NCI-H2107 (cell line): ENCODE data around the gene ENOSF1.

Experiments
- DNase-seq: peaks from one replicate; lab custom pipeline; 2025; lab: John Stamatoyannopoulos, UW

The ENOSF1 gene

DNA sequence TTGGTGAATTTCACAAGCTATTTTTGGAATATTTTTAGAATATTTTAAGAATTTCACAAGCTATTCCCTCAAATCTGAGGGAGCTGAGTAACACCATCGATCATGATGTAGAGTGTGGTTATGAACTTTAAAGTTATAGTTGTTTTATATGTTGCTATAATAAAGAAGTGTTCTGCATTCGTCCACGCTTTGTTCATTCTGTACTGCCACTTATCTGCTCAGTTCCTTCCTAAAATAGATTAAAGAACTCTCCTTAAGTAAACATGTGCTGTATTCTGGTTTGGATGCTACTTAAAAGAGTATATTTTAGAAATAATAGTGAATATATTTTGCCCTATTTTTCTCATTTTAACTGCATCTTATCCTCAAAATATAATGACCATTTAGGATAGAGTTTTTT is 39.1 kb downstream of the ENOSF1 start:
- no peak for DNase-seq

- DNase-seq: no peak
These were observed 41.0 kb downstream of the ENOSF1 start for GRCh38 chr18:671405-671804.

GRCh38 chr18:670522-670921 is 41.9 kb downstream of the ENOSF1 start:
- no peak for DNase-seq

DNA sequence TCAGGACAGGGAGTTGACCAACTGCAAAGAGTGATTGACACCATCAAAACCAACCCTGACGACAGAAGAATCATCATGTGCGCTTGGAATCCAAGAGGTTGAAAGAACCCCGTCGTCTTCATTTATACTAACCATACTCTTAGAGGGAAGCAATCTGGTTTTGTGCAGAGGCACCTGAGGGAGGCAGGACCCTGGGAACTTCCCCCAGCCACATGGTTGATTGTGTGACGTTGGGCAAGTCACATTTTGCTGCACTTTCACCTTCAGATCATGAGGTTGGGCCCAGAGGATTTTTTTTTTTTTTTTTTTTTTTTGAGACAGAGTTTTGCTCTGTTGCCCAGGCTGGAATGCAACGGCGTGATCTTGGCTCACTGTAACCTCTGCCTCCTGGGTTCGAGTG is 43.4 kb downstream of the ENOSF1 start:
- DNase-seq: no peak

GRCh38 chr18:668260-668659 is 44.2 kb downstream of the ENOSF1 start:
- no peak for DNase-seq

GRCh38 chr18:666628-667027 is 45.8 kb downstream of the ENOSF1 start:
- DNase-seq: no peak

- DNase-seq: no peak
These were observed 46.3 kb downstream of the ENOSF1 start for GRCh38 chr18:666177-666576.

GRCh38 chr18:662197-662596 is 50.2 kb downstream of the ENOSF1 start:
- DNase-seq: no peak

DNA sequence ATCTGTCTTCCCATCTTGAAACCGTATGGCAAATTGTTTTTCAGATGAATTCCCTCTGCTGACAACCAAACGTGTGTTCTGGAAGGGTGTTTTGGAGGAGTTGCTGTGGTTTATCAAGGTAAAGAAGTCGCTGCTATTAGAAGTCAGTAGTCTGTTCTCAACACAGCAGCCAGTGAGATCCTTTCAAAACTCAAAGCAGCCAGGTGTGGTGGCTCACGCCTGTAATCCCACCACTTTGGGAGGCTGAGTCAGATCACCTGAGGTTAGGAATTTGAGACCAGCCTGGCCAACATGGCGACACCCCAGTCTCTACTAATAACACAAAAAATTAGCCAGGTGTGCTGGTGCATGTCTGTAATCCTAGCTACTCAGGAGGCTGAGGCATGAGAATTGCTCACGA is 52.8 kb downstream of the ENOSF1 start:
- DNase-seq: no peak

GRCh38 chr18:658947-659533 is 53.4 kb downstream of the ENOSF1 start:
- no peak for DNase-seq

- DNase-seq: peak; percentile 67
These were observed 54.2 kb downstream of the ENOSF1 start for GRCh38 chr18:658001-658946.

DNA sequence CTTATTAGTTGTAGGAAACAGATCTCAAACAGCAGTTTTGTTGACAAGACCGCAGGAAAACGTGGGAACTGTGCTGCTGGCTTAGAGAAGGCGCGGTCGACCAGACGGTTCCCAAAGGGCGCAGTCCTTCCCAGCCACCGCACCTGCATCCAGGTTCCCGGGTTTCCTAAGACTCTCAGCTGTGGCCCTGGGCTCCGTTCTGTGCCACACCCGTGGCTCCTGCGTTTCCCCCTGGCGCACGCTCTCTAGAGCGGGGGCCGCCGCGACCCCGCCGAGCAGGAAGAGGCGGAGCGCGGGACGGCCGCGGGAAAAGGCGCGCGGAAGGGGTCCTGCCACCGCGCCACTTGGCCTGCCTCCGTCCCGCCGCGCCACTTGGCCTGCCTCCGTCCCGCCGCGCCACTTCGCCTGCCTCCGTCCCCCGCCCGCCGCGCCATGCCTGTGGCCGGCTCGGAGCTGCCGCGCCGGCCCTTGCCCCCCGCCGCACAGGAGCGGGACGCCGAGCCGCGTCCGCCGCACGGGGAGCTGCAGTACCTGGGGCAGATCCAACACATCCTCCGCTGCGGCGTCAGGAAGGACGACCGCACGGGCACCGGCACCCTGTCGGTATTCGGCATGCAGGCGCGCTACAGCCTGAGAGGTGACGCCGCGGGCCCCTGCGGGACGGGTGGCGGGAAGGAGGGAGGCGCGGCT is 55.0 kb downstream of the ENOSF1 start, which contains the start of gene TYMS:
Gene TYMS (plus strand): TSS at position 343 of the 690 bp plus-strand sequence. CDS start 90 bp downstream, at position 433.
- DNase-seq: peak; percentile 43

DNA sequence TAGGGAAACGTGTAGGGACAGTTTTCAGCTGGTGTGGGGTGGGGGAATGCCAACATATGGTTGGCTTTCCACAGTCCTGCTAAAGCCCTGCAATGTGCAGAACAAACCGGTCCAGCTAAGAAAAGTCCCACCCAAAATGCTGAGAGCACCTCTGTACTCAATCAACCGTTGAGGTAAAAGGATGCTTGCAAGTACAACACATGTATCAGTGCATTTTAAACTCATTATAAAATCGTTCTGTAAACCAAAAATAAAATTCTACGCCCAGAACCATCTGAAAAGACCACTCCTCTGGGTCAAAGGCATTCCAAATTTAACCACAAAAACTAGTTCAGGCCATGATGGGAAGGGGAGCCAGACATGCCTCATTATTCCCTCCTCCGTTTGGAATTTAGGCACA is 57.0 kb downstream of the ENOSF1 start:
- no peak for DNase-seq

- DNase-seq: no peak
These were observed 57.8 kb downstream of the ENOSF1 start for GRCh38 chr18:654601-655000.

DNA sequence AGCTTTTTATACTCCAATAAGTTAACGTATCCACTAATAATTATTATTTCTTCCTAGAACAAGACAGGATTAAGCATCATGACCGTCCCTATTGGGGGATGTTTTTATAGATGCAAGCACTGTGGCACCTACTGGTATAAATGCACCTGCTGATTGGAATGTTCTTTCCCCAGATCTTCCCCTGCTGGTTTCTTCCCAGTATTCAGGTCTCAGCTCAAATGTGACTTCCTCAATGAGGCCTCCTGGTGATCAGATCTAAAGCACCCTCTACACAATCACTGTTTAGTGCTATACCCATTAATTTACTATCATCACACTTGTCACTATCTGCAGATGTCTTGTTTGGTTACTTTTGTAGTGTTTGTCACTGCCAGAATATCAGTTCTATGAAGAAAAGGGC is 58.9 kb downstream of the ENOSF1 start:
- no peak for DNase-seq

GRCh38 chr18:652131-652530 is 60.3 kb downstream of the ENOSF1 start:
- no peak for DNase-seq

DNA sequence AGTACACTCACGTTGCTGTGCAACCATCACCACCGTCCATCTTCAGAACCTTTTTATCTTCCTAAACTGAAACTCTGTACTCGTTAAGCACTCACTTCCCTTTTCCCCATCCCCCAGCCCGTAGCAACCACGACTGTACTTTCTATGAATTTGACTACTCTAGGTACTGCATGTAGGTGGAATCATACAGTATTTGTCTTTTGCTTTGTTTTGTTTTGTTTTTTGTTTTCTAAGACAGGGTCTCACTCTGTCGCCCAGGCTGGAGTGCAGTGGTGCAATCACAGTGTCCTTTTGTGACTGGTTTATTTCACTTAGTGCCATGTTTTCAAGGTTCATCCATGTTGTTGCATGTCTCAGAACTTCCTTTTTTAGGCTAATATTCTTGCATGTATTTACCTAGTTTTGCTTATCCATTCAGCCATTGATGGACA is 62.0 kb downstream of the ENOSF1 start:
- no peak for DNase-seq

DNA sequence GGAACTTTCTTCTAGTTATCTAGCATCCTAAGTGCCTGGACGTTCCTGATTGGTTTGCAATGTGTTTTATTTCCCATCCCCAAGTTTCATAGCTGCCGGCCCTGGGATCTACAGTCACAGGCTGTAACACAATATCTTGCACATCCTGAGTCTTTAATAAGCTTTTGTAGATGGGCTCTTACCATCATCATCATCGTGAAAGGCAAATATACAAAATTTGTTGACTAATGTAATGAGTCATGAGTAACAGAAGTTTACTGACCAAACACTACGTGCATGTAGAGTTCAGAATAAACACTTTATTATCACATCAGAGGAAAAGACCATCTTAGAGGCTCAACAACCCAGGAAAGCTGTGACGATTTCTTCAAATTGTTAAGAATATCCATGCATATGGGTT is 63.1 kb downstream of the ENOSF1 start:
- no peak for DNase-seq

DNA sequence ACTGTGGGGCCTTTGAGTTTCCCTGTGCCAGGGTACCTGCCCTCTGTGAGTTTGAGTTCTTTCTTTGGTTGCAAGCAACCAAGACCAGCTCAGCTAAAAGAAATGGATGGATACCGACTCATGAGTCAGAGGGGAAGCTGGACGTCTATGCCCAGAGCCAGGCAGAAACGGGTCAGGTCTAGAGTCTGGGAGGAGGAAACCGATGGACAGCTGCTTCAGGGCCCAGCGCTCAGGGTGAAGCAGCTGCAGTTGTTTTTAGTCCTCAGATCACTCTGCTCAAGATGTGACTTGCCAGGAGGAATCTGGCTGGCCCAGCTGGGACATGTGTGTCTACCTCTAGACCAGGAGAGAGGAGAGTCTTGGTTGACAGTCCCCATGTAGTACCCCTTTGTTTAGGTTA is 65.1 kb downstream of the ENOSF1 start:
- DNase-seq: no peak

- no peak for DNase-seq
These were observed 67.9 kb downstream of the ENOSF1 start for GRCh38 chr18:644395-645004.

DNA sequence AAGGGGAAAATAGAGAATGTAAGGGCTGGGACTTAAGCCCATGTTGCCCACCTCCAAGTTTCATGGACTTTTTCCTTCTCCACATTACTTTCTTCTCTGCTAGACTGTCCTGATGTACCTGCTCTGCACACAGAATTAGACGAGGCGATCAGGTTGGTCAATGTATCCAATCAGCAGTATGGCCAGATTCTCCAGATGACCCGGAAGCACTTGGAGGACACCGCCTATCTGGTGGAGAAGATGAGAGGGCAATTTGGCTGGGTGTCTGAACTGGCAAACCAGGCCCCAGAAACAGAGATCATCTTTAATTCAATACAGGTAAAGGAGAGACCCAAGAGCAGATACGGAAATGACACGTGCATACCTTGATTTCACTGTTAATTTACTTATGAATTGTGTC is 71.2 kb downstream of the ENOSF1 start:
- DNase-seq: no peak

GRCh38 chr18:635171-635570 is 77.3 kb downstream of the ENOSF1 start:
- no peak for DNase-seq
